ENCODE measurements around the gene NECAB3.
A peak's percentile ranks its signal among the peaks of the same experiment; 100 is the strongest.

The NECAB3 gene

DNA sequence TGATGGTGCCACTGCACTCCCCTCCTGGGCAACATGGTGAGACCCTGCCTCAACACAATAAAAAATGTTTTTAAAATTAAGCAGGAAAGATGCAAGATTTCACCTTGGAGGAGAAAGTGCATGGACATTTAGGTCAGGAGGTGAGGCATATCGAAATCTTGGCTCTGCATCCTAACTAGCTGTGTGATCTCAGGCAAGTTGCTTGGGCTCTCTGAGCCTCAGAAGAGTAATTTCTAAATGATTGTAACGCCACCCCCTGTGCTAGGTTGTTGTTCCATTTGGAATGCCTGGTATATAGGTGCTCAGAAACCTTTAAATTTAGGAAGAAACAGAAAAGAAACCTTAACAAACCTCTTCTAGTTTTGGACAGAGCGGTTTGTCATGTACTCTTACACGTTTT, 48.0 kb downstream of the NECAB3 start:
- peaks cover 33% of the 10 kb centered on the region for H3K36me3 Mint-ChIP-seq (ENCODE audit: low read depth)
- H3K4me1 Mint-ChIP-seq (ENCODE audit: low read depth) = peaks cover 6% of the 10 kb centered on the region
- no peaks in the 10 kb centered on the region for H3K9me3 Mint-ChIP-seq
- H3K4me3 Mint-ChIP-seq = no peak overlapping the region
- H3K27me3 Mint-ChIP-seq (ENCODE audit: low read depth) = no peaks in the 10 kb centered on the region
- no peak overlapping the region for H3K27ac Mint-ChIP-seq

DNA sequence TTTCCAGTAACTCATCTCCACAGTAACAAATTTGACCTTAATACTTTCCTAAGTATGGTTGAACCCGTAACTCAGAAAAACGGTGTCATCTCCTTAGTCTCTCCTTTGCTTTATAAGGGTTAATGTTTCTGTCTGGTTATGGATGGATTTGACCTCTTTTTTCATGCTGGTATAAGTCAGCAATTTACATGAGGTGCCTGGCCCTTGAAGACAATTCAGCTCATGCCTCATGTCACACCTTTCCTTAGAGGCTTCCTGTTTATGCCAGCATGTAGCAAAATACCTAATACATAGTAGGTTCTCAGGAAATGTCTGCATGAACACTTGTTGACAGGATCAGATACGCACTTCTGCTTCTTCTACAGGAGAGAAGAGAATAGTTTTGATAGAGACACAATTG, 49.8 kb downstream of the NECAB3 start:
- Mint-ChIP-seq H3K4me3 (no peak overlapping the region), H3K36me3 (ENCODE audit: low read depth) (peaks cover 22% of the 10 kb centered on the region)

DNA sequence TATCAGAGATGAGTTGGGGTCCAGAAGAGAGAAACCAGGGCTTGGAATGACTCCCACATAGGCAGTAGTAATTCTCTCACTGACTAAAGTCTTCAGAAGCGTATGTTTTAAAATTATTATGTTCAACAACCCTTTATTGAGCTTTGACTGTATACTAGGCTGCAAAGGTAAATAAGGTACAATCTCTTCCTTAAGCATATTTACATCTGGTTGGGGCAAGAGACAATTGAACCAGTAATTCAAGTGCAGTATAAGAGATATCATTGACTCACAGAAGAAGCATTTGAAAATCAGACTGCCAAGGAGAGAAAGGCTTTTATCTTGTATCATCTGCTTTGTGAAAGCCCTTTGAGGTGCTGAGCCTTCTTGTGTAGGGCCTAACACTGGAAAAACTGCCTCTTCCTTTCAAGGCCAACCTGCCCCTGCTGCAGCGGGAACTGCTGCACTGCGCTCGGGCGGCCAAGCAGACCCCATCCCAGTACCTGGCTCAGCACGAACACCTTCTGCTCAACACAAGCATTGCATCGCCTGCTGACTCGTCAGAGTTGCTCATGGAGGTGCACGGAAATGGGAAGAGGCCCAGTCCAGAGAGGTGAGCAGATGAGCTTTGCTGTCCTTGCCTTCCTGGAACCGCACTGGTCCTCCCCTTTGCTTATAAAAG, 51.4 kb downstream of the NECAB3 start:
- Mint-ChIP-seq H3K27me3 (ENCODE audit: low read depth) (no peaks in the 10 kb centered on the region), H3K4me3 (no peak overlapping the region), H3K27ac (no peak overlapping the region), H3K36me3 (ENCODE audit: low read depth) (peaks cover 19% of the 10 kb centered on the region), H3K9me3 (no peaks in the 10 kb centered on the region), H3K4me1 (ENCODE audit: low read depth) (peaks cover 6% of the 10 kb centered on the region)

More for the DNA sequence above, 49.8 kb downstream of the NECAB3 start:
- Mint-ChIP-seq H3K27ac (peak overlapping the region; percentile 34), H3K27me3 (ENCODE audit: low read depth) (no peaks in the 10 kb centered on the region), H3K9me3 (no peaks in the 10 kb centered on the region), H3K4me1 (ENCODE audit: low read depth) (peaks cover 6% of the 10 kb centered on the region)

DNA sequence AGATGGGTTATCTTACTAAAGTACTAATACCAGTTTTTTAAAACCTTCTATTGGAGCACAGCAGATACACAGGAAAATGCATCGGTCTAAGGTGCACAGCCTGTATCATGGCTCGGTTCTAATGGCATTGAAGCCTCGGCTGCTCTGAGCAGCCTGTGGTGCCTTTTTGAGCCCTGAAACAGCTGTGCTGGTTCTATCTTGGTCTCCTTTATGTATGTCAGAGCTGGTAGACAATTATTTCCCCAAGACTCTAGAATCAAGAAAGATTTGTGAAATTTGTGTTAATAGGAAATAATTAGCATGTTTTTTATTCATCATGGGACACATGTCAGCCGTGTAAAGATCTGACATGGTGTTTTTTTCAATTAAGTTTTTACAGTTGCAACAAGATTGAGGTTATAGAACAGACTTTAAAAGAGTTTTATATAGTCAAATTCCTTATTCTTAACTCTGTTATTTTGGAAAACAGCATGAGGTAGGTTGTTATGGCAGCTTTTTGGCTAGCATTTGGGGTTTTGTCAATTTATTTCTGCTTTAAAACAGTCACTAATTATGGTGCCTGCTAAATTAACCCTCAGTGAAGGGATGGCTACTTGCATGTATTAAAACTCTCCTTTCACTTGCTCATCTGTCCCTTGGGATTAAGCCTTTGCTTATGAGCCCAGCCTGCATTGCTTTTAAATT, 52.4 kb downstream of the NECAB3 start:
- H3K4me3 Mint-ChIP-seq = no peak overlapping the region
- H3K27me3 Mint-ChIP-seq (ENCODE audit: low read depth) = no peaks in the 10 kb centered on the region
- H3K36me3 Mint-ChIP-seq (ENCODE audit: low read depth) = peaks cover 21% of the 10 kb centered on the region
- no peaks in the 10 kb centered on the region for H3K9me3 Mint-ChIP-seq
- H3K27ac Mint-ChIP-seq = no peak overlapping the region
- peaks cover 6% of the 10 kb centered on the region for H3K4me1 Mint-ChIP-seq (ENCODE audit: low read depth)

DNA sequence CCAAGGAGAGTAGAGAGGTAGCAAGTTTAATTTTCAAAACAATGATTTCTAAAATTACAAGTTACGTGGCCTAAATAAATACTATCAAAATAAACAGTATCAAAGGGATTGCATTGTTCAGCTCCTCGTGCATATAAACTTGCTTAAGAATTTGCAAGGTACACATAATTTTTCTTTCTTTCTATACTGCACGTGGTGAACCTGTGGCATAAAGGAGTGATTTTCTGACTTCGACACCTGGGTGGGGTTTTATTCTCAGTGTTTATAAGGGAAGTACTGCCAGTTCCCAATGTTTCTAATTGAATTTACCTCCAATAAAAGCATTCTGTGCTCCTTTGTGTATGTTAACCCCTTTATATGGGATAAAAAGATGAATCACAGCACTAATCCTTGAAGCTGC, 62.2 kb downstream of the NECAB3 start:
- peaks cover 14% of the 10 kb centered on the region for H3K36me3 Mint-ChIP-seq (ENCODE audit: low read depth)

DNA sequence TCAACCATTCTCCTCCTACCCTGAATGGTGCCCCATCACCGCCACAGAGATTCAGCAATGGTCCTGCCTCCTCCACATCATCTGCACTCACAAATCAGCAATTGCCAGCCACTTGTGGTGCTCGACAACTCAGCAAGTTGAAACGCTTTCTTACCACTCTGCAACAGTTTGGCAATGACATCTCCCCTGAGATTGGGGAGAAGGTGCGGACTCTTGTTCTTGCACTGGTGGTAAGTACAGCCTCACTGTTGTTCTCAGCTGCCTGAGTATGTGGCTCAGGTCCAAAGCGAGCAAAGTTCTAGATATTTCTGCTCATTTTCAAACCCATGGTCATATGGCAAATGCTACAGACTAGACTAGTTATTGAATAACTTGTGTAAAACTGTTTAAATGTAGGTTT, 63.1 kb downstream of the NECAB3 start:
- no peaks in the 10 kb centered on the region for H3K9me3 Mint-ChIP-seq
- H3K36me3 Mint-ChIP-seq (ENCODE audit: low read depth) = peaks cover 16% of the 10 kb centered on the region
- H3K4me3 Mint-ChIP-seq = no peak overlapping the region
- no peak overlapping the region for H3K27ac Mint-ChIP-seq
- peaks cover 4% of the 10 kb centered on the region for H3K4me1 Mint-ChIP-seq (ENCODE audit: low read depth)
- no peaks in the 10 kb centered on the region for H3K27me3 Mint-ChIP-seq (ENCODE audit: low read depth)

More for the DNA sequence above, 62.2 kb downstream of the NECAB3 start:
- Mint-ChIP-seq H3K4me1 (ENCODE audit: low read depth) (no peaks in the 10 kb centered on the region), H3K9me3 (no peaks in the 10 kb centered on the region), H3K4me3 (no peak overlapping the region), H3K27me3 (ENCODE audit: low read depth) (no peaks in the 10 kb centered on the region), H3K27ac (no peak overlapping the region)

DNA sequence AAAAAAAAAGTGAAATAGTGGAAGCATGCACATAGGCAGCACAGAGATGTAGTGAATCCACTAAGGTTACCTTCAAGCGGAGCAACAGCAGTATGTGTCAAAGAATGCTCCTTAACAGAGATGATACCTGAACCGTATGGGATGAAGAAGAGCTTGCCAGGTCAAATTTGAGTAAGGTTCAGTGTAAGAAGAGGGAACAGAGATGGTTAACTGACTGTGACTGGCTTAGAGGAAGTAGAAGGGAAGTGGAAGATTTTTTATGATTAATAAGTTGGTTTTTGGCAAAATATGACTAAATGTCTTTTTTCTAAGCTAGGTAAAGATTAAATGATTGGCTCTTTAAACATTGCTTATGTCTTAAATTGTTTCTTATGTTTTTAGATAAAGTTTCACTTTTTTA, 64.7 kb downstream of the NECAB3 start:
- Mint-ChIP-seq H3K9me3 (no peaks in the 10 kb centered on the region), H3K27ac (no peak overlapping the region), H3K36me3 (ENCODE audit: low read depth) (peaks cover 15% of the 10 kb centered on the region), H3K4me3 (no peak overlapping the region), H3K27me3 (ENCODE audit: low read depth) (no peaks in the 10 kb centered on the region), H3K4me1 (ENCODE audit: low read depth) (peaks cover 6% of the 10 kb centered on the region)

Measured in T-helper 1 cell treated with Interleukin-12 subunit alpha and Interleukin-12 subunit beta and Interleukin-4 antibody, amounts not matched to agents 30 μg/mL and 1 μg/mL, for 36 hours (primary cell).